Forelimb muscle (tissue), 1 donor: ENCODE data around the gene RPL13. TPM values are rescaled to one million over a fixed set of nuclear protein-coding genes. Genes with fewer than 3 reads are reported as not detected.

ENCODE experiments used
- DNase-seq: peaks from one replicate; pipeline ENCODE4 v3.0.0-alpha.2; 2013; ENCODE audit warnings: low read depth
- polyA plus RNA-seq: library from polyadenylated mRNA; unstranded; fragments of 120-200 nt; gene quantifications from one replicate; pipeline ENCODE4 v1.2.1, GENCODE V29; 2013; ENCODE audit not compliant: insufficient read length

RPL13 gene
- 4,240 TPM for polyA plus RNA-seq

GRCh38 chr16:89560378-89561141, at the start of gene RPL13:
TSS of gene RPL13 (plus strand) at chr16:89560682. CDS start at chr16:89560960, 278 bp downstream.
- peak; percentile 89 for DNase-seq

- DNase-seq: no peak
Measured at GRCh38 chr16:89511374-89511773, 49.1 kb upstream of the RPL13 start.

- no peak for DNase-seq
Measured at GRCh38 chr16:89512453-89512852, 48.0 kb upstream of the RPL13 start.

- no peak for DNase-seq
Measured at GRCh38 chr16:89517128-89517527, 43.4 kb upstream of the RPL13 start.

GRCh38 chr16:89519881-89520280, 40.6 kb upstream of the RPL13 start:
- DNase-seq: no peak

- DNase-seq: no peak
Measured at GRCh38 chr16:89522287-89522686, 38.2 kb upstream of the RPL13 start.

GRCh38 chr16:89523680-89524344, 36.7 kb upstream of the RPL13 start:
- DNase-seq: no peak

GRCh38 chr16:89525146-89525913, 35.2 kb upstream of the RPL13 start:
- no peak for DNase-seq

GRCh38 chr16:89529097-89529496, 31.4 kb upstream of the RPL13 start:
- DNase-seq: no peak

GRCh38 chr16:89530401-89531381, 29.8 kb upstream of the RPL13 start:
- DNase-seq: no peak

- DNase-seq: no peak
Measured at GRCh38 chr16:89531821-89532526, 28.5 kb upstream of the RPL13 start.

- DNase-seq: peak; percentile 13
Measured at GRCh38 chr16:89534252-89534756, 26.2 kb upstream of the RPL13 start.

GRCh38 chr16:89536371-89536770, 24.1 kb upstream of the RPL13 start:
- no peak for DNase-seq

GRCh38 chr16:89536886-89537548, 23.5 kb upstream of the RPL13 start:
- no peak for DNase-seq

- DNase-seq: no peak
Measured at GRCh38 chr16:89537549-89537925, 22.9 kb upstream of the RPL13 start.

- DNase-seq: no peak
Measured at GRCh38 chr16:89538286-89538685, 22.2 kb upstream of the RPL13 start.

- no peak for DNase-seq
Measured at GRCh38 chr16:89540557-89540956, 19.9 kb upstream of the RPL13 start.

- no peak for DNase-seq
Measured at GRCh38 chr16:89541792-89542191, 18.7 kb upstream of the RPL13 start.

GRCh38 chr16:89544113-89544512, 16.4 kb upstream of the RPL13 start:
- no peak for DNase-seq

GRCh38 chr16:89544713-89545043, 15.8 kb upstream of the RPL13 start:
- DNase-seq: no peak
